HT-29 (cell line): ENCODE data around the gene LDLR. TPM values are rescaled to one million over a fixed set of nuclear protein-coding genes. Genes with fewer than 3 reads are reported as not detected.
"Not testable (repeated sequence)": the region's sequence is repeated elsewhere in the genome, so short reads cannot be mapped to it uniquely, and the experiment has no call there.

Source experiments
- DNase-seq: peaks from one replicate; pipeline ENCODE4 v3.0.0-alpha.2; 2015; ENCODE audit warnings: low spot score
- total RNA-seq: library from RNA; depleted of rRNA; stranded (reverse); fragments of >200 nt; shearing (Covaris generic); gene quantifications from 2 replicates; pipeline ENCODE4 v1.2.3, GENCODE V29; 2014

Gene LDLR
- total RNA-seq, 1 experiment from 2014 or later: 218 TPM

DNA sequence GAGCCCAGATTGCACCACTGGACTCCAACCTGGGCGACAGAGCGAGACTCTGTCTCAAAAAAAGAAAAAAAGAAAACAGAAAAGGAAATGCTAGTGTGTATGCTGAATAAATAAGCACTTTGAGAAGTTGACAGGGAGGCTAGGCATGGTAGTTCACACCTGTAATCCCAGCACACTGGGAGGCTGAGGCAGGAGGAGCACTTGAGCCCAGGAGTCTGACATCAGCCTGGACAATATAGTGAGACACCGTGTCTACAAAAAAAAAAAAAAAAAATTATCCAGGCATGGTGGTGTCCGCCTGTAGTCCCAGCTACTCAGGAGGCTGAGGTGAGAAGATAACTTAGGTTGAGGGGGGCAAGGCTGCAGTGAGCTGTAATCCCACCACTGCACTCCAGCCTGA lies 19.1 kb upstream of the LDLR start:
- DNase-seq: no peak

DNA sequence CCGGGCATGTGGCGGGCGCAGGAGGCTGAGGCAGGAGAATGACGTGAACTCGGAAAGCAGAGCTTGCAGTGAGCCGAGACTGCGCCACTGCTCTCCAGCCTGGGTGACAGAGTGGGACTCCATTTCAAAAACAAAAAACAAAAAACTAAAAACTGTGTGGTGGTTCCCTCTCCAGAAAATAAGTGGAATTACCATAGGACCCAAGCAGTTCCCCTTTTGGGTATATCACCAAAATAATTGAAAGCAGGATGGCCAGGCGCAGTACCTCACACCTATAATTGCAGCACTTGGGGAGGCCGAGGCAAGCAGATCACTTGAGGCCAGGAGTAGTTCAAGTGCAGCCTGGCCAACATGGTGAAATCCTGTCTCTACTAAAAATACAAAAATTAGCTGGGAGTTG lies 15.7 kb upstream of the LDLR start:
- DNase-seq: no peak

DNA sequence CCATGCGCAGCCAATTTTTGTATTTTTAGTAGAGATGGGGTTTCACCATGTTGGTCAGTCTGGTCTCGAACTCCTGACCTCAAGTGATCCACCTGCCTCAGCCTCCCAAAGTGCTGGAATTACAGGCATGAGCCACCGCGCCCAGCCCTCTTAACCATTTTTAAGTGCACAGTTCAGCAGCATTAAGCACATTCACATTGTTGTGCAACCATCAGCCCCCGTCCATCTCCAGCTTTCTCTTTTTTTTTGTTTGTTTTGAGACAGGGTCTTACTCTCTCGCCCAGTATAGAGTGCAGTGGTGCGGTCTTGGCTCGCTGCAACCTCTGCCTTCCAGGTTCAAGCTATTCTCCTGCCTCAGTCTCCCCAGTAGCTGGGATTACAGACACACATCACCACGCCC lies 12.5 kb upstream of the LDLR start:
- not testable (repeated sequence) for DNase-seq

DNA sequence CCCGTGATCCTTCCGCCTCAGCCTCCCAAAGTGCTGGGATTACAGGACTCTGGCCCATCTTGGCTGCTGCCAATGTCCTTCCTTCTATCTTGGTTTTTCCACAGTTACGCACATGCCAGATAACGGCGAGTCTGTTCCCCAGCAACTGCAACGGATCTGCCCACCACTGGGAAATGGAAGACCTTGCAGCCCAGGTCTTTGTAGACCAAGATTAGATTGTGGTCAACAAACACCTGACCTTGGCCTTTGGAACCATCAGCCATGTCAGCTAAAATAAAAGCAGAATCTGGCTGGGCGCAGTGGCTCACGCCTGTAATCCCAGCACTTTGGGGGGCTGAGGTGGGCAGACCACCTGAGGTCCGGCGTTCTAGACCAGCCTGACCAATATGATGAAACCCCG lies 10.4 kb upstream of the LDLR start:
- no peak for DNase-seq

DNA sequence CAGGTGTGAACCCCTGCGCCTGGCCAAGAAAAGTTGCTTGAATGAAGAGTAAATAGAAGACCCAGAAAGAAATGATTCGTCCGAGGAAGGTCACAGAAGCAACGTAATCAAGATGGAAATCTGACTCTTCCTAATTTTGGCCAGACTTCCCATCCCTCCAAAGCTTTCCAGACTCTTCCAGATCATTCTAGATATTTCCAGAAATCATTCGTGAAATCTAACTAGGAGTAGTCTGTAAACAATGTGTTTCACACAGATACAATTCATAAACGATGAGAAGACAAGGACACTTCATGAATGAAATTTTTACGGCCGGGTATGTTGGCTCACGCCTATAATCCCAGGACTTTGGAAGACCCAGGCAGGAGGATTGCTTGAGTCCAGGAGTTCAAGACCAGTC lies 9.3 kb upstream of the LDLR start:
- no peak for DNase-seq

DNA sequence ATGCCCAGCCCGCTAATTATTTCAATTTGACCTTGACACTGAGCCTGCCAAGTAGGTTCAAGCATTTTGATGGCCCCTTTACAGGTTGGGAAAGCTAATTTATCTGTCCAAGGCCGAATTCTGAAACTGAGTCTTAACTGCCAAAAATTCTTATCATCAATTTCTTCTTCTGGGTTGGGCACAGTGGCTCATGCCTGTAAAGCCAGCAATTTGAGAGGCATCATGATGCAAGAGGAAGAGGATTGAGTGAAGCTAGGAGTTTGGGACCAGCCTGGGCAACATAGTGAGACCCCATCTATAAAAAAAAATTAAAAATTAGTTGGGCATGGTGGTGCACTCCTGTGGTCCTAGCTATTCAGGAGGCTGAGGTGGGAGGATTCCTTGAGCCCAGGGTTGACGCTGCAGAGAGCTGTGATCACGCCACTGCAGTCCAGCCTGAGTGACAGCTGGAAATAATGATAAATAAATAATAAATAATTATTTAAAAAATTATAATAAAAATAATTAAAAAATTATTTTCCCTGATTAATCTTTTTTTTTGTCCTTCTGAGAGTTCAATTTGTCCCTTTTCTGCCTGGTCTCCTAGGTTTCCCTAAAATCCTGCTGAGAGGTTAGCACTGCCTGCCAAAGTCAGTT lies 1.3 kb upstream of the LDLR start:
- DNase-seq: no peak

DNA sequence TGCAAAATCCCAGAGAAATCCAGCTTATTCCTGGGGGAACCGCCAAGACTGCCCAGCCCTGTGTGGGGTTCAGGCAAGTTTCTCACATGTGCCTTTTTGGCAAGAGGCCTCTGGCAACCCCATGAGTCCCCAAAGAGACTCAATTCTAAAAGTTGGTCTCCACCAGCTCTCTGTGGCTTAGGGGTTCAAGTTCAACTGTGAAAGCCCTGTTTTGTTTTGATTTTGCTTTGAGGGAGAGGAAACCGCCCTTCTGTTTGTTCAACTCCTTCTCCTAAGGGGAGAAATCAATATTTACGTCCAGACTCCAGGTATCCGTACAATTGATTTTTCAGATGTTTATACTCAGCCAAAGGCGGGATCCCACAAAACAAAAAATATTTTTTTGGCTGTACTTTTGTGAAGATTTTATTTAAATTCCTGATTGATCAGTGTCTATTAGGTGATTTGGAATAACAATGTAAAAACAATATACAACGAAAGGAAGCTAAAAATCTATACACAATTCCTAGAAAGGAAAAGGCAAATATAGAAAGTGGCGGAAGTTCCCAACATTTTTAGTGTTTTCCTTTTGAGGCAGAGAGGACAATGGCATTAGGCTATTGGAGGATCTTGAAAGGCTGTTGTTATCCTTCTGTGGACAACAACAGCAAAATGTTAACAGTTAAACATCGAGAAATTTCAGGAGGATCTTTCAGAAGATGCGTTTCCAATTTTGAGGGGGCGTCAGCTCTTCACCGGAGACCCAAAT lies 583 bp upstream of the LDLR start:
- no peak for DNase-seq

DNA sequence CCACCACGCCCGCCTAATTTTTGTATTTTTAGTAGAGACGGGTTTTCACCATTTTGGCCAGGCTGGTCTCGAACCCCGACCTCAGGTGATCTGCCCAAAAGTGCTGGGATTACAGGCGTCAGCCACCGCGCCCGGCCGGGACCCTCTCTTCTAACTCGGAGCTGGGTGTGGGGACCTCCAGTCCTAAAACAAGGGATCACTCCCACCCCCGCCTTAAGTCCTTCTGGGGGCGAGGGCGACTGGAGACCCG lies 676 bp downstream of the LDLR start:
- DNase-seq: not testable (repeated sequence)

DNA sequence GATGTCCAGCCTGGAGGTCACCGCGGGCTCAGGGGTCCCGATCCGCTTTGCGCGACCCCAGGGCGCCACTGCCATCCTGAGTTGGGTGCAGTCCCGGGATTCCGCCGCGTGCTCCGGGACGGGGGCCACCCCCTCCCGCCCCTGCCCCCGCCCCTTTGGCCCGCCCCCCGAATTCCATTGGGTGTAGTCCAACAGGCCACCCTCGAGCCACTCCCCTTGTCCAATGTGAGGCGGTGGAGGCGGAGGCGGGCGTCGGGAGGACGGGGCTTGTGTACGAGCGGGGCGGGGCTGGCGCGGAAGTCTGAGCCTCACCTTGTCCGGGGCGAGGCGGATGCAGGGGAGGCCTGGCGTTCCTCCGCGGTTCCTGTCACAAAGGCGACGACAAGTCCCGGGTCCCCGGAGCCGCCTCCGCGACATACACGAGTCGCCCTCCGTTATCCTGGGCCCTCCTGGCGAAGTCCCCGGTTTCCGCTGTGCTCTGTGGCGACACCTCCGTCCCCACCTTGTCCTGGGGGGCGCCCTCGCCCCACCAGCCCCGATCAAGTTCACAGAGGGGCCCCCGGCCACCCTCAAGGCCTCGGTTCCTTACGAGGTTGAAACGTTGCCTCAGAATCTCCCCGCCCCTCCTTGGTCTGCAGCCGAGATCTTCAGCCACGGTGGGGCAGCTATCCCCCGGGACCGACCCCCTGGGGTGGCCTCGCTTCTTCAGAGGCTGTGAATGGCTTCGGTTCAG lies 1.2 kb downstream of the LDLR start:
- peak; percentile 89 for DNase-seq

DNA sequence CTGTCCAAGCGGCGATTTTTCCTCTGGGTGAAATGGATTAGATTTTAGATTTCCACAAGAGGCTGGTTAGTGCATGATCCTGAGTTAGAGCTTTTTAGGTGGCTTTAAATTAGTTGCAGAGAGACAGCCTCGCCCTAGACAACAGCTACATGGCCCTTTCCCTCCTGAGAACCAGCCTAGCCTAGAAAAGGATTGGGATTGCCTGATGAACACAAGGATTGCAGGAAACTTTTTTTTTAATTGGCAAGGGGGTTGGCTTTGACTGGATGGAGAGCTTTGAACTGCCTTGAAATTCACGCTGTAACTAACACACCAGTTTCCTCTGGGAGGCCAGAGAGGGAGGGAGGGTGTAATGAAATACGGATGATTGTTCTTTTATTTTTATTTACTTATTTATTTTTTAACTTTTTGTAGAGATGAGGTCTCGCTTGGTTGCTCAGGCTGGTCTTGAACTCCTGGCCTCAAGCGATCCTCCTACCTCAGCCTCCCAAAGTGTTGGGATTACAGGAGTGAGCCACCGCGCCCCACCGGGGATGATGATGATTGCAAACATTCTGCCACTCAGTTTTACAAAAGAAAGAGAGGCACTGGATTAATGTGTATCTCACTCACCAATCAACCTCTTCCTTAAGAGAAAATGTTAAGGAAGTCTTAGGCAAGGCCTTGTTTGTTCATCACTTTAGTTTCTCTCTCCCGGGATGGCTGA lies 1.9 kb downstream of the LDLR start:
- DNase-seq: no peak

DNA sequence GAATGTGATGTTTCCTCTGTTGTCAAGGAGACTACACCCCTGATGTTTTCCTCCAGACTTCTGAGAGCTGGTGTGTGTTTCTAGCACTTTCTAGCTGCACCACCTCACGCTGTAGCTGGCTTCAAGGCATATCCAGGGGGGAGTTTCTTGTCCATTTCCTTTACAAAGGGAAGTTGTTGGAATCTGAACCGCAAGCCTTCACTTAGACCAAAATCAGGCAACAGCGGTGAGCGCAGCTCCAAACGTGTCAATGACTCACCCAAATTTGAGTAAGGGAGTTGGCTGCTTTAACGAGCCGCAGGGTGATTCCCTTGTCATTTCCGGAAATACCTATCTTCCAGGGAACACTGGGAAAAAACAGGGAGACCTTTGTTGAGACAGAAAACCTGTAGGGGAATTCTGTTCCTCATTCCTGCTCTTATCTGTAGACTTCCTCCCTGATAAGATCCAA lies 2.5 kb downstream of the LDLR start:
- DNase-seq: peak; percentile 90

DNA sequence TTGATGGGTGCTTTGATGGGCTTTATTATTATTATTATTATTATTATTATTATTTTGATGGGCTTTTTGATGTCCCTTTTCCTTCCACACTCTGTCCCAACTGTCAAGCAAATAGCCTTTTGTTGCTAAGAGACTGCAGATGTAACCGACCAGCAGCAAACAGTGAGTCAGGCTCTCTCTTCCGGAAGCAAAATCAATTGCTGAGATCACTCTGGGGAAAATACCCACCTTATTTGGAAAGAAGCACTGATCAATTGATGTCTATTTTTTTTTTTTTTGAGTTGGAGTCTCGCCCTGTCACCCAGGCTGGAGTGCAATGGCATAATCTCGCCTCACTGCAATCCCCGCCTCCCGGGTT lies 2.9 kb downstream of the LDLR start:
- DNase-seq: no peak

DNA sequence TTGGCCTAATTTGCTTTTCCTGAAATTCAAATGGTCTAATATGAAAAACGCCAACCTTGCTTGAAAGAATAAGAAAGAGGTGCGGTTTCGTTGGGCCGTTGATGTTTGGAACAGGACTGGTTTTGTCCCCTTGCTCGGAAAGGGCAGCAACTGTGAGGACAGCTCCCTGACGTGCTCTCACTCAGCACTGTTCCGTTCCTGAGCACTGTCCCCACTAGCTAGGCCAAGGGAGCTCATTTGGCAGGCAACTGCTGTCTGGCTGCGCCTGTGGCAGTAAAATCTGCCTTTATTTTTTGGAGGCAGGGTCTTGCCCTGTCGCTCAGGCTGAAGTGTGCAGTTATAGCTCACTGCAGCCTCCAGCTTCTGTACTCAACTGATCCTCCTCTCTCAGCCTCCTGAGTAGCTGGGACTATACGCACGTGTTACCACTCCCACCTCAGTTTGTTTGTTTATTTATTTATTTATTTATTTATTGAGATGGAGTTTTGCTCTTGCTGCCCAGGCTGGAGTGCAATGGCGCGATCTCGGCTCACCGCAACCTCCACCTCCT lies 4.5 kb downstream of the LDLR start:
- peak; percentile 17 for DNase-seq

DNA sequence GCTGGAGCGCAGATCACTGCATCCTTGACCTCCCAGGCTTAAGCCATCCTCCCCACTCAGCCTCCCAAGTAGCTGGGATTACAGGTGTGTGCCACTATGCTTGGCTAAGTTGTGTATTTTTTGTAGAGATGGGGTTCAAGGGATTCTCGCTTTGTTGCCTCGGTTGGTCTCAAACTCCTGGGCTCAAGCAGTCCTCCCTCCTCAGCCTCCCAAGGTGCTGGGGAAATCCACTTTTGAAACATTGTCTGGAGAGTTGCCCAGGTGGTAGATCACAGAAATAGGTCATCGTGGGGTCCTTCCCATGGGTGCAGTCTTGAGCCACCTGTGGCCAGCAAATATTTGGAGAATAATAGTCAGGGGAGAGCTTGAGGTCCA lies 5.2 kb downstream of the LDLR start:
- DNase-seq: no peak

DNA sequence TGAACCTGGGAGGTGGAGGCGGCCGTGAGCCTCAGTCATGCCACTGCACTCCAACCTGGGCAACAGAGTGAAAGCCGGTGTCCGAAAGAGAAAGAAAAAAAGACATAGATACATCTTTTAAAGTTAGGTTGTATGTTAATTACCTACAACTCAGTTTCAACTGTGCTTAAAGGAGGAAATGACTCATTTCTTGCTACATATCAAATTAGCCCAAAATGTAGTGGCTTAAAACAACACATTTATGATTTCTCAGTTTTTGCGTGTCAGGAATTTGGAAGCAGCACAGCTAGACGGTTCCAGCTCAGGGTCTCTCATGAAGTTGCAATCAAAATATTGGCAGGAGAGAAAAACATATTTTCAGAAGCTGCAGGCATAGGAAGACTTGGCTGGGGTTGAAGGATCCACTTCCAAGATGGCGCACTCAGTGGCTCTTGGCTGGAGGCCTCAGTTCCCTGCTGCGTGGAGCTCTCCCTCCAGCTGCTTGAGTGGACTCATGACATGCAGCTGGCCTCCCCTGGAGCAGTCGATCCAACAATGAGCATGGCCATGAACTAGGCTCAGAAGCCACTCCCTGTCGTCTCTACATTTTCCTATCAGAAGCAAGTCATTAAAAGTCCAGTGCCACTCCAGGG lies 7.1 kb downstream of the LDLR start:
- DNase-seq: no peak

DNA sequence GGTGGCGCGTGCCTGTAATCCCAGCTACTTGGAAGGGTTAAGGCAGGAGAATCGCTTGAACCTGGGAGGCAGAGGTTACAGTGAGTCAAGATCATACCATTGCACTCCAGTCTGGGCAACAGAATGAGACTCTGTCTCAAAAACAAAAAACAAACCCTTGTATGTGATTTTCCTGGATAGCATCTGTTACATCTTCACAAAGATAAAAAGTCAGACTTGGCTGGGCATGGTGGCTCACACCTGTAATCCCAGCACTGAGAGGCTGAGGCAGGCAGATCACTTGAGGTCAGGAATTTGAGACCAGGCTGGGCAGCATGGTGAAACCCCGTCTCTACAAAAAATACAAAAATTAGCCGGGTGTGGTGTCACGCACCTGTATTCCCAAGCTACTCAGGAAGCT lies 8.1 kb downstream of the LDLR start:
- DNase-seq: not testable (repeated sequence)

DNA sequence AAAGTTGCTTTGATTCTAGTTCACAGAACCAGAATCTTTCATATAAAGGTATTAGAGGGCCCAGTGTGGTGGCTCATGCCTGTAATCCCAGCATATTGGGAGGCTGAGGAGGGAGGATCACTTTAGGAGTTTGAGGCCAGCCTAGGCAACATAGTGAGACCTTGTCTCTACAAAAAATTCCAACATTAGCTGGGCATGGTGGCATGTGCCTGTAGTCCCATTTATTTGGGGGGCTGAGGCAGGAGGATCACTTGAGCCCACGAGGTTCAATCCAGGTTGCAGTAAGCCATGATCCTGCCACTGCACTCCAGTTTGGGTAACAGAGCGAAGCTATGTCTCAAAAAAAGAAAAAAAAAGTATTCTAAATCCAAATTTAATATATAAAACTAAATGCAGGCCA lies 9.1 kb downstream of the LDLR start:
- DNase-seq: no peak

DNA sequence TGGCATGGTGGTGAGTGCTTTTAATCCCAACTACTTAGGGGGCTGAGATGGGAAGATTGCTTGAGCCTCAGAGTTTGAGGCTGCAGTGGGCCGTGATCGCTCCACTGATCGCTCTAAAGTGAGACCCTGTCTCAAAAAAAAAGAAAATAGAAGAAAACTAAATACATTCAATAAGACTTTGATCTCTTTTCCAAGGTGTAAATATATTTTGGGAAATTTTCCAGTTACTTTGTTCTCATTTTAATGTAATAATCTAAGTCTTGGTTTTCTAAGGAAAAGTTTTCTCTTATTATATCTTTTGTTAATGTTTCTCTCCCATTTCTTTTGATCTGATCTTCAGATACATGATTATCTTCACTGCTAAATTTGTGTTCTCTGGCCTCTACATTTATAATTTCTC lies 9.6 kb downstream of the LDLR start:
- no peak for DNase-seq

DNA sequence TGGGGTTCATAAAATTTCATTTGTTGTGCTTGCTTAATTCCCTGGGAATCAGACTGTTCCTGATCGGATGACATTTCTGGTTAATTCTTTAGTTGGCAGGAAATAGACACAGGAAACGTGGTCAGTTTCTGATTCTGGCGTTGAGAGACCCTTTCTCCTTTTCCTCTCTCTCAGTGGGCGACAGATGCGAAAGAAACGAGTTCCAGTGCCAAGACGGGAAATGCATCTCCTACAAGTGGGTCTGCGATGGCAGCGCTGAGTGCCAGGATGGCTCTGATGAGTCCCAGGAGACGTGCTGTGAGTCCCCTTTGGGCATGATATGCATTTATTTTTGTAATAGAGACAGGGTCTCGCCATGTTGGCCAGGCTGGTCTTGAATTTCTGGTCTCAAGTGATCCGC lies 10.8 kb downstream of the LDLR start:
- no peak for DNase-seq

DNA sequence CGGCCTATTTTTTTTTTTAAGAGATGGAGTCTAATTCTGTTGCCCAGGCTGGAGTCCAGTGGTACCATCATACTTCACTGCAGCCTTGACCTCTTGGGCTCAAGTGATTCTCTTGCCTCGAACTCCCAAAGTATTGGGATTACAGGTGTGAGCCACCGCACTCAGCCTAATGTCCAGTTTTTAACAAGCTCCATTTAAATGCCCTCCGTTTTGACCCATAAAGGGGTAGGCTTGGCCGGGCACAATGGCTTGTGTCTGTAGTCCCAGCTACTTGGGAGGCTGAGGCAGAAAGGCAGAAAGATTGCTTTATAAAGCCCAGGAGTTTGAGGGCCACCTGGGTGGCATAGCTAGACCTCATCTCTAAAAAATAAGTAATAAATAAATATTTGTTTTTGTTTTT lies 11.8 kb downstream of the LDLR start:
- DNase-seq: no peak

DNA sequence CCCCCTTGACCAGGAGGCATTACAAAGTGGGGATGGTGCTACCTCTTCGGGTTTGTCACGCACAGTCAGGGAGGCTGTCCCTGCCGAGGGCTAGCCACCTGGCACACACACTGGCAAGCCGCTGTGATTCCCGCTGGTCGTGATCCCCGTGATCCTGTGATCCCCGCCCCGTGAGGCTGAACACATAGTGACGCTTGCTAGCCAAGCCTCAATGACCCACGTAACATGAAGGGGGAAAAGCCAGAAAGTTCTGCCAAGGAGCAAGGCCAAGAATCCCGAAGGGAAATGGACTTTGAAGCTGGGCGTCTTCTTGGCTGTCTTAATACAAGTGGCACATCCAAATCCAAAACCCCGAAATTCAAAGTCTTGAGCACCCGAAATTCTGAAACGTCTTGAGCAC lies 13.7 kb downstream of the LDLR start:
- no peak for DNase-seq

DNA sequence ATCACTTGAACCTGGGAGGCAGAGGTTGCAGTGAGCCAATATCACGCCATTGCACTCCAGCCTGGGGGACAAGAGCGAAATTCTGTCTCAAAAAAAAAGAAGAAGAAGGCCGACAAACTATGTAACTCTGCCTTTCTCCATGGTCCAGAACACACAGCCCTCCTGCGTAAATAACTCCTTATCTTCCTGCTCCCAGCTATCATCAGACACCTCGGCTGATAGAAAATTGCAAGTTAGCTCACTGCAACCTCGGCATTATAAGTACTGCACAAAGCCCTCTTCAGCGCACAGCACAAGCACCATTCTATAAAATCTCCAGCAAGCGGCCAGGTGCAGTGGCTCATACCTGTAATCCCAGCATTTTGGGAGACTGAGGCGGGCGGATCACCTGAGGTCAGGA lies 14.4 kb downstream of the LDLR start:
- DNase-seq: not testable (repeated sequence)
